ENCODE results near the gene C1QA.
A peak's percentile ranks its signal among the peaks of the same experiment; 100 is the strongest.
"Not testable (repeated sequence)": the region's sequence is repeated elsewhere in the genome, so short reads cannot be mapped to it uniquely, and the experiment has no call there.

The C1QA gene

GRCh38 chr1:22673486-22674409, 37.3 kb downstream of the C1QA start:
- DNase-seq (ENCODE audit: low spot score): peak; percentile 68

- DNase-seq (ENCODE audit: low spot score): no peak
Observed at GRCh38 chr1:22674410-22674749, 38.0 kb downstream of the C1QA start.

GRCh38 chr1:22676151-22676550, 39.7 kb downstream of the C1QA start:
- DNase-seq (ENCODE audit: low spot score): not testable (repeated sequence)

- no peak for DNase-seq (ENCODE audit: low spot score)
Observed at GRCh38 chr1:22676916-22677583, 40.6 kb downstream of the C1QA start.

GRCh38 chr1:22677931-22678896, 41.8 kb downstream of the C1QA start:
- no peak for DNase-seq (ENCODE audit: low spot score)

GRCh38 chr1:22680726-22681125, 44.3 kb downstream of the C1QA start:
- DNase-seq (ENCODE audit: low spot score): no peak

GRCh38 chr1:22681556-22682276, 45.3 kb downstream of the C1QA start:
- DNase-seq (ENCODE audit: low spot score): no peak

GRCh38 chr1:22683547-22683946, 47.1 kb downstream of the C1QA start:
- DNase-seq (ENCODE audit: low spot score): no peak

- no peak for DNase-seq (ENCODE audit: low spot score)
Observed at GRCh38 chr1:22685591-22686059, 49.2 kb downstream of the C1QA start.

- no peak for DNase-seq (ENCODE audit: low spot score)
Observed at GRCh38 chr1:22687191-22687590, 50.8 kb downstream of the C1QA start.

GRCh38 chr1:22688466-22688865, 52.0 kb downstream of the C1QA start:
- DNase-seq (ENCODE audit: low spot score): no peak
